HepG2 (cell line): ENCODE data around the gene ZBTB48. TPM values are rescaled to one million over a fixed set of nuclear protein-coding genes. Genes with fewer than 3 reads are reported as not detected.

Experiments used
- ATF1 ChIP-seq: IDR thresholded peaks from 2 replicates; pipeline ENCODE4 v1.6.1; 2016; ENCODE audit warnings: mild to moderate bottlenecking, control low read depth
- ELF1 ChIP-seq: sonication (generic); formaldehyde crosslinking; IDR thresholded peaks from 2 replicates; pipeline ENCODE4 v1.4.0; 2020; ENCODE audit warnings: missing genetic modification reagents
- HDAC2 ChIP-seq: sonication (generic); formaldehyde crosslinking; IDR thresholded peaks from 2 replicates; pipeline ENCODE4 v1.4.0; 2020; ENCODE audit warnings: missing genetic modification reagents
- HNRNPUL1 ChIP-seq: fragments of 200-400 bp; formaldehyde crosslinking; IDR thresholded peaks from 2 replicates; pipeline ENCODE4 v1.6.1; 2017; ENCODE audit warnings: low read depth, mild to moderate bottlenecking, low read length, moderate library complexity
- HOXA7 ChIP-seq: sonication (generic); formaldehyde crosslinking; IDR thresholded peaks from 2 replicates; pipeline ENCODE4 v1.8.1; 2022; ENCODE audit warnings: mild to moderate bottlenecking, missing genetic modification reagents, moderate library complexity
- KDM4B ChIP-seq: sonication (generic); formaldehyde crosslinking; IDR thresholded peaks from 2 replicates; pipeline ENCODE4 v1.4.0; 2020; ENCODE audit warnings: missing genetic modification reagents
- MBNL3 ChIP-seq: fragments of 250-450 bp; sonication (Bioruptor Pico); conservative IDR thresholded peaks from 2 replicates; pipeline ENCODE4 v1.8.0; 2022; ENCODE audit warnings: mild to moderate bottlenecking, inconsistent platforms
- POLR2AphosphoS5 ChIP-seq: IDR thresholded peaks from 2 replicates; pipeline ENCODE4 v1.6.1; 2012; ENCODE audit warnings: low read depth, low read length
- TFDP1 ChIP-seq: IDR thresholded peaks from 2 replicates; pipeline ENCODE4 v1.6.1; 2016; ENCODE audit warnings: missing compliant biosample characterization, missing genetic modification reagents, borderline replicate concordance
- ZBTB38 ChIP-seq: sonication (generic); formaldehyde crosslinking; IDR thresholded peaks from 2 replicates; pipeline ENCODE4 v1.5.1; 2020; ENCODE audit warnings: mild to moderate bottlenecking, missing genetic modification reagents
- ZNF18 ChIP-seq: sonication (generic); formaldehyde crosslinking; IDR thresholded peaks from 2 replicates; pipeline ENCODE4 v1.8.0; 2022; ENCODE audit warnings: mild to moderate bottlenecking, missing genetic modification reagents; ENCODE audit not compliant: insufficient replicate concordance
- ZNF230 ChIP-seq: sonication (generic); formaldehyde crosslinking; IDR thresholded peaks from 2 replicates; pipeline ENCODE4 v1.4.0; 2020; ENCODE audit warnings: mild to moderate bottlenecking, missing genetic modification reagents
- ZNF253 ChIP-seq: sonication (generic); formaldehyde crosslinking; IDR thresholded peaks from 2 replicates; pipeline ENCODE4 v1.8.0; 2022; ENCODE audit warnings: mild to moderate bottlenecking, missing genetic modification reagents, borderline replicate concordance
- ZNF646 ChIP-seq: sonication (generic); formaldehyde crosslinking; IDR thresholded peaks from 2 replicates; pipeline ENCODE4 v1.9.0; 2021; ENCODE audit warnings: mild to moderate bottlenecking, missing genetic modification reagents
- ZNF883 ChIP-seq: sonication (generic); formaldehyde crosslinking; IDR thresholded peaks from 2 replicates; pipeline ENCODE4 v1.5.1; 2020; ENCODE audit warnings: mild to moderate bottlenecking, missing genetic modification reagents; ENCODE audit errors: not compliant biosample characterization
- polyA plus RNA-seq, 8 experiments: library from polyadenylated mRNA; depleted of rRNA in 3 of 8; stranded (reverse) in 7 of 8; unstranded in 1 of 8; fragments of >200 nt; fragmentation: Illumina TruSeq in 4 of 8; extraction: Trizol in 4 of 8; gene quantifications; 2 replicates each; pipeline versions ENCODE4 v1.2.1 to v1.2.3, GENCODE V29; 2011 to 2016; ENCODE audit warnings: low read depth in 4 of 8, missing spikeins in 1 of 8, mixed read lengths in 1 of 8; ENCODE audit not compliant: insufficient read depth in 1 of 8
- total RNA-seq, 5 experiments: library from RNA; depleted of rRNA; stranded (reverse); fragments of >200 nt; fragmentation: Illumina TruSeq; extraction: Trizol; gene quantifications; 2 replicates each; pipeline ENCODE4 v1.2.3, GENCODE V29; 2016; ENCODE audit warnings: low read depth in 1 of 5
- TF ChIP-seq, protein P1 (sequence below): sonication (generic); formaldehyde crosslinking; IDR thresholded peaks from 2 replicates; pipeline ENCODE4 v1.5.0; 2020; ENCODE audit warnings: missing genetic modification reagents
- TF ChIP-seq, protein P2 (sequence below): sonication (generic); formaldehyde crosslinking; IDR thresholded peaks from 2 replicates; pipeline ENCODE4 v1.4.0; 2020; ENCODE audit warnings: mild to moderate bottlenecking, low read depth, missing genetic modification reagents

The ZBTB48 gene
- total and polyA plus RNA-seq, 2 of the 13 experiments (the other 11 are each of a cell fraction or from before 2014, with no cell fraction given): 13.0 to 17.1 TPM

DNA sequence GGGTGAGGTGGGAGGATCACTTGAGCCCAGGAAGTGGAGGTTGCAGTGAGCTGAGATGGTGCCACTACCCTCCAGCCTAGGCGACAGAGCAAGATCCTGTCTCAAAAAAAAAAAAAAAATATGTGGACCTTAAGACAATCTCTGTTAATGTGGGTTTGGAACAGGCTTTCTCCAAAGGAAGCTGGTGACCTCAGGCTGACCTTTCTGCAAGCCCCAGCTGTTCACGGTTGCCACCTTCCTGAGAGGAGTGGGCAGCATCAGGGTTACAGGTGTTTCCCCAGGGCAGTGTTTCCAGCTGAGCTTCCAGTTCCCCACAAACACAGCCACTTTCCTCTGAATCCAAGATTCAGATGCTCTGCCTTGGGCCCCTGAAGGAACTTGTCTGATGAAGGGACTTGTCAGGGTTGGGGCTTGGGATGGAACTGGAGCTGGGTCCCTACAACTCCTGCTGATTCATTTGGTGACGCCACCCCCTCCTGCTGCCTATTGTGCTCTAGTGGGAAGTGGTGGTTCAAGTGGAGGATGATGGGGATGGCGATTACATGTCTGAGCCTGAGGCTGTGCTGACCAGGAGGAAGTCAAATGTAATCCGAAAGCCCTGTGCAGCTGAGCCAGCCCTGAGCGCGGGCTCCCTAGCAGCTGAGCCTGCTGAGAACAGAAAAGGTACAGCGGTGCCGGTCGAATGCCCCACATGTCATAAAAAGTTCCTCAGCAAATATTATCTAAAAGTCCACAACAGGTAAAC, 1.9 kb downstream of the ZBTB48 start (continued):
- TF ChIP-seq ZNF883 (CRISPR knock-in tag) (peak; percentile 31), HOXA7 (CRISPR knock-in tag) (no peak), POLR2AphosphoS5 (no peak), ZBTB38 (CRISPR knock-in tag) (0 out of 2 replicates have a peak, but pooled peaks have one; percentile 3), ATF1 (CRISPR knock-in tag) (0 out of 2 replicates have a peak, but pooled peaks have one; percentile 39), ZNF18 (CRISPR knock-in tag) (no peak), HNRNPUL1 (no peak), ZNF253 (CRISPR knock-in tag) (no peak), KDM4B (CRISPR knock-in tag) (no peak), ZNF646 (no peak), ELF1 (no peak), HDAC2 (no peak), ZNF230 (0 out of 2 replicates have a peak, but pooled peaks have one; percentile 19), TFDP1 (CRISPR knock-in tag) (no peak), MBNL3 (CRISPR knock-in tag) (no peak)
- TF ChIP-seq, protein P1, sequence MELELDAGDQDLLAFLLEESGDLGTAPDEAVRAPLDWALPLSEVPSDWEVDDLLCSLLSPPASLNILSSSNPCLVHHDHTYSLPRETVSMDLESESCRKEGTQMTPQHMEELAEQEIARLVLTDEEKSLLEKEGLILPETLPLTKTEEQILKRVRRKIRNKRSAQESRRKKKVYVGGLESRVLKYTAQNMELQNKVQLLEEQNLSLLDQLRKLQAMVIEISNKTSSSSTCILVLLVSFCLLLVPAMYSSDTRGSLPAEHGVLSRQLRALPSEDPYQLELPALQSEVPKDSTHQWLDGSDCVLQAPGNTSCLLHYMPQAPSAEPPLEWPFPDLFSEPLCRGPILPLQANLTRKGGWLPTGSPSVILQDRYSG (CRISPR knock-in tag): no peak
- TF ChIP-seq, protein P2, sequence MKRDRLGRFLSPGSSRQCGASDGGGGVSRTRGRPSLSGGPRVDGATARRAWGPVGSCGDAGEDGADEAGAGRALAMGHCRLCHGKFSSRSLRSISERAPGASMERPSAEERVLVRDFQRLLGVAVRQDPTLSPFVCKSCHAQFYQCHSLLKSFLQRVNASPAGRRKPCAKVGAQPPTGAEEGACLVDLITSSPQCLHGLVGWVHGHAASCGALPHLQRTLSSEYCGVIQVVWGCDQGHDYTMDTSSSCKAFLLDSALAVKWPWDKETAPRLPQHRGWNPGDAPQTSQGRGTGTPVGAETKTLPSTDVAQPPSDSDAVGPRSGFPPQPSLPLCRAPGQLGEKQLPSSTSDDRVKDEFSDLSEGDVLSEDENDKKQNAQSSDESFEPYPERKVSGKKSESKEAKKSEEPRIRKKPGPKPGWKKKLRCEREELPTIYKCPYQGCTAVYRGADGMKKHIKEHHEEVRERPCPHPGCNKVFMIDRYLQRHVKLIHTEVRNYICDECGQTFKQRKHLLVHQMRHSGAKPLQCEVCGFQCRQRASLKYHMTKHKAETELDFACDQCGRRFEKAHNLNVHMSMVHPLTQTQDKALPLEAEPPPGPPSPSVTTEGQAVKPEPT (CRISPR knock-in tag): peak; percentile 22; the same call in 1 of the 2 replicates
